OCI-LY3 (cell line): Measurements from ENCODE around the gene HIF1AN.

Experiments
- EZH2phosphoT487 ChIP-seq: fragments of 200-600 bp; shearing (Covaris generic); IDR thresholded peaks from 2 replicates; pipeline ENCODE4 v1.6.1; 2018; ENCODE audit warnings: antibody characterized with exemption, mixed run types, low read depth
- TF ChIP-seq, protein P1 (sequence below): fragments of 200-600, 300-600 bp; sonication (generic); IDR thresholded peaks from 2 replicates; pipeline ENCODE4 v1.5.1; 2014; ENCODE audit warnings: antibody characterized with exemption, low read length, low read depth

DNA sequence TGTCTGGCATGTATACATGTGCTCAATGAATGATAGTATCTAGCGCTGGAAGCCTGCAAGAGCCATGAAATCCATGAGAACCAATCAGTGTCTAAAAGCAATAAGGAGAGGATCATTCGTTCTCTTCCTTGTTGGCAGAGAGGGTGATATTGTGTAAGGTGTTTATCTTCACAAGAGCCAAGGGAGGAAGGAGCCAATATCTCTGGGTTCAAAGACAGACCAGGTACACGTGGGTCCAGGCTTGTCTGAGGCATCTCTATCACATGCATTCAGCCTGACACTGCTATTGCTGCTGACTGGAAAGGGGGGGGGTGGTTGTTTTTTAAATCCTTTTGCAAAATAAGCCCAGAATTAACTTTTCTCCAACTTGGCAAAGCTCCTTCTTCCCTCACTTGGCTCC is 20.1 kb upstream of the HIF1AN start:
- TF ChIP-seq, protein P1, sequence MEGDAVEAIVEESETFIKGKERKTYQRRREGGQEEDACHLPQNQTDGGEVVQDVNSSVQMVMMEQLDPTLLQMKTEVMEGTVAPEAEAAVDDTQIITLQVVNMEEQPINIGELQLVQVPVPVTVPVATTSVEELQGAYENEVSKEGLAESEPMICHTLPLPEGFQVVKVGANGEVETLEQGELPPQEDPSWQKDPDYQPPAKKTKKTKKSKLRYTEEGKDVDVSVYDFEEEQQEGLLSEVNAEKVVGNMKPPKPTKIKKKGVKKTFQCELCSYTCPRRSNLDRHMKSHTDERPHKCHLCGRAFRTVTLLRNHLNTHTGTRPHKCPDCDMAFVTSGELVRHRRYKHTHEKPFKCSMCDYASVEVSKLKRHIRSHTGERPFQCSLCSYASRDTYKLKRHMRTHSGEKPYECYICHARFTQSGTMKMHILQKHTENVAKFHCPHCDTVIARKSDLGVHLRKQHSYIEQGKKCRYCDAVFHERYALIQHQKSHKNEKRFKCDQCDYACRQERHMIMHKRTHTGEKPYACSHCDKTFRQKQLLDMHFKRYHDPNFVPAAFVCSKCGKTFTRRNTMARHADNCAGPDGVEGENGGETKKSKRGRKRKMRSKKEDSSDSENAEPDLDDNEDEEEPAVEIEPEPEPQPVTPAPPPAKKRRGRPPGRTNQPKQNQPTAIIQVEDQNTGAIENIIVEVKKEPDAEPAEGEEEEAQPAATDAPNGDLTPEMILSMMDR, result no peak
- TF ChIP-seq EZH2phosphoT487, result no peak
